B cell (primary cell): ENCODE results near the gene TBCD.

Experiments used
- CTCF ChIP-seq: fragments of 200-600 bp; IDR thresholded peaks from one replicate; pipeline ENCODE4 v1.8.0; 2022; ENCODE audit warnings: antibody characterized with exemption, mild to moderate bottlenecking
- EZH2 ChIP-seq: IDR thresholded peaks from 2 replicates; pipeline ENCODE4 v1.6.1; 2012; ENCODE audit warnings: borderline replicate concordance, low read depth, mild to moderate bottlenecking, moderate library complexity, low read length; ENCODE audit not compliant: insufficient read depth, poor library complexity, severe bottlenecking

- TF ChIP-seq CTCF (no peak), EZH2 (no peak)
Observed at GRCh38 chr17:82909322-82909904, 157.5 kb downstream of the TBCD start.
